Endothelial cell of umbilical vein (primary cell): ENCODE measurements around the gene PMAIP1. TPM values are rescaled to one million over a fixed set of nuclear protein-coding genes. Genes with fewer than 3 reads are reported as not detected.
A peak's percentile ranks its signal among the peaks of the same experiment; 100 is the strongest.

ENCODE experiments used
- BruUV-seq: library from RNA; stranded (reverse); fragments of 400-500 nt; replicated peaks from 2 replicates; lab custom pipeline; 2021; lab: Mats Ljungman, UMichigan
- CTCF ChIA-PET: fragments of 300-600, 350-600 bp; sonication (Branson Sonifier 250); formaldehyde crosslinking; loops from one replicate; lab custom pipeline; 2021; ENCODE audit warnings: antibody characterized with exemption, inconsistent platforms; lab: Charles Lee
- POLR2A ChIA-PET: fragments of 300-600, 350-600 bp; sonication (Branson Sonifier 250); formaldehyde crosslinking; loops from one replicate; lab custom pipeline; 2021; ENCODE audit warnings: antibody characterized with exemption, inconsistent platforms; lab: Charles Lee
- DNase-seq: peaks from one replicate; pipeline ENCODE4 v3.0.0-alpha.2; 2011; ENCODE audit warnings: low read depth, low spot score
- FAIRE-seq: peaks from 2 replicates; lab custom pipeline; 2011; peaks lifted over from hg19 to GRCh38; lab: Jason Lieb, UNC
- H2AFZ ChIP-seq: 2 replicates; pipeline ENCODE4 v1.6.0; 2012; ENCODE audit warnings: low read depth, low read length, control low read depth, inconsistent platforms
- H3K27ac ChIP-seq: 2 replicates; pipeline ENCODE4 v1.5.1; 2011; ENCODE audit warnings: low read depth, mild to moderate bottlenecking, control low read depth, low read length, moderate library complexity; ENCODE audit not compliant: insufficient read depth
- H3K27me3 ChIP-seq, 2 experiments: 2 replicates each; pipeline versions ENCODE4 v1.6.0 to v1.6.1; 2011; ENCODE audit warnings: low read length in 2 of 2, mixed read lengths in 1 of 2; ENCODE audit not compliant: control insufficient read depth in 2 of 2, insufficient read depth in 2 of 2
- H3K36me3 ChIP-seq, 2 experiments: 2 replicates in 1 of 2; 3 replicates in 1 of 2; pipeline ENCODE4 v1.5.1; 2011; ENCODE audit warnings: low read length in 2 of 2, mild to moderate bottlenecking in 1 of 2, moderate library complexity in 1 of 2; ENCODE audit not compliant: control insufficient read depth in 2 of 2, insufficient read depth in 2 of 2; ENCODE audit errors: extremely low read depth in 1 of 2
- H3K4me1 ChIP-seq: 3 replicates; pipeline ENCODE4 v1.5.1; 2011; ENCODE audit warnings: mild to moderate bottlenecking, low read length; ENCODE audit not compliant: control insufficient read depth, insufficient read depth; ENCODE audit errors: extremely low read depth
- H3K4me2 ChIP-seq: 2 replicates; pipeline ENCODE4 v1.6.1; 2011; ENCODE audit warnings: low read length, control low read depth, mixed read lengths; ENCODE audit not compliant: insufficient read depth
- H3K4me3 ChIP-seq, 3 experiments: fragments of 200-600 bp in 1 of 3; sonication (generic), shearing (Covaris generic) in 1 of 3; replicated peaks in 1 of 3; 2 replicates each; pipeline ENCODE4 v1.5.1; 2011 to 2016; ENCODE audit warnings: control low read depth in 3 of 3, low read length in 3 of 3, mild to moderate bottlenecking in 2 of 3, inconsistent platforms in 1 of 3, low read depth in 1 of 3, moderate library complexity in 1 of 3; ENCODE audit not compliant: insufficient read depth in 1 of 3
- H3K79me2 ChIP-seq: 2 replicates; pipeline ENCODE4 v1.6.0; 2012; ENCODE audit warnings: low read length, inconsistent platforms; ENCODE audit not compliant: control insufficient read depth, insufficient read depth
- H3K9ac ChIP-seq: replicated peaks from 2 replicates; pipeline ENCODE3; 2011; ENCODE audit warnings: low read length, control low read depth; ENCODE audit not compliant: insufficient read depth; ENCODE audit errors: extremely low read depth
- H3K9me1 ChIP-seq: replicated peaks from 3 replicates; pipeline ENCODE4 v1.6.0; 2011; ENCODE audit warnings: mild to moderate bottlenecking, low read length; ENCODE audit not compliant: control insufficient read depth, insufficient read depth; ENCODE audit errors: extremely low read depth
- H3K9me3 ChIP-seq: replicated peaks from 2 replicates; pipeline ENCODE4 v1.5.1; 2012; ENCODE audit warnings: low read length, inconsistent platforms; ENCODE audit not compliant: control insufficient read depth, insufficient read depth
- H4K20me1 ChIP-seq: replicated peaks from 2 replicates; pipeline ENCODE3; 2011; ENCODE audit warnings: mild to moderate bottlenecking, low read length; ENCODE audit not compliant: control insufficient read depth, insufficient read depth; ENCODE audit errors: extremely low read depth
- CTCF ChIP-seq, 2 donors: IDR thresholded peaks; 1 replicate in 1 of 2; 2 replicates in 1 of 2; pipeline ENCODE4 v1.5.1; 2011; ENCODE audit warnings: low read length in 2 of 2, mild to moderate bottlenecking in 2 of 2, moderate library complexity in 2 of 2, control low read depth in 1 of 2, inconsistent platforms in 1 of 2, low read depth in 1 of 2; ENCODE audit not compliant: insufficient read depth in 1 of 2; ENCODE audit errors: extremely low read depth in 1 of 2
- EZH2 ChIP-seq: IDR thresholded peaks from 2 replicates; pipeline ENCODE4 v1.6.1; 2012; ENCODE audit warnings: borderline replicate concordance, low read depth, mild to moderate bottlenecking, moderate library complexity, low read length, inconsistent platforms; ENCODE audit not compliant: severe bottlenecking
- FOS ChIP-seq: IDR thresholded peaks from 2 replicates; pipeline ENCODE4 v1.6.1; 2011; ENCODE audit warnings: mild to moderate bottlenecking, low read length, moderate library complexity, borderline replicate concordance; ENCODE audit not compliant: insufficient read depth
- GATA2 ChIP-seq: IDR thresholded peaks from 2 replicates; pipeline ENCODE4 v1.7.0; 2011; ENCODE audit warnings: low read depth, mild to moderate bottlenecking, moderate library complexity, mixed read lengths, low read length; ENCODE audit not compliant: insufficient read length, insufficient read depth
- JUN ChIP-seq: IDR thresholded peaks from 2 replicates; pipeline ENCODE4 v1.6.1; 2011; ENCODE audit warnings: borderline replicate concordance, low read depth; ENCODE audit not compliant: insufficient read length, insufficient read depth
- MYC ChIP-seq: IDR thresholded peaks from one replicate; pipeline ENCODE4 v1.6.1; 2011; ENCODE audit warnings: mild to moderate bottlenecking, low read depth, low read length
- POLR2A ChIP-seq: IDR thresholded peaks from 2 replicates; pipeline ENCODE4 v1.6.1; 2012; ENCODE audit warnings: low read depth, mild to moderate bottlenecking, control low read depth, low read length
- POLR2AphosphoS5 ChIP-seq: IDR thresholded peaks from 2 replicates; pipeline ENCODE4 v1.6.1; 2012; ENCODE audit warnings: low read depth, mild to moderate bottlenecking, control low read depth, low read length, moderate library complexity; ENCODE audit not compliant: insufficient read depth
- dilution Hi-C: fragments of 300-500 bp; cut with MboI; formaldehyde crosslinking; loops from one replicate; pipeline ENCODE4 v1.15.0; 2019; ENCODE audit warnings: low sequenced_read_pairs; ENCODE audit not compliant: extremely low pct_ligation_motif_present
- intact Hi-C: fragments of 100-400 bp; cut with micrococcal nuclease; formaldehyde crosslinking; loops from one replicate; pipeline ENCODE4 v1.10.0; 2022
- polyA plus RNA-seq, 4 experiments: library from polyadenylated mRNA; depleted of rRNA in 3 of 4; stranded (reverse) in 3 of 4; unstranded in 1 of 4; fragments of >200 nt; gene quantifications; 2 replicates each; pipeline versions ENCODE4 v1.2.1 to v1.2.3, GENCODE V29; 2011 to 2012; ENCODE audit warnings: missing spikeins in 1 of 4
- total RNA-seq: library from RNA; stranded (reverse); gene quantifications from 2 replicates; pipeline ENCODE4 v1.2.3, GENCODE V29; 2021
- TF ChIP-seq, protein P1 (sequence below): IDR thresholded peaks from 2 replicates; pipeline ENCODE4 v1.6.1; 2011; ENCODE audit not compliant: insufficient read depth, insufficient read length

PMAIP1 gene
- total and polyA plus RNA-seq, 2 donors (not counting 3 experiments of a cell fraction or from before 2014, with no cell fraction given): 7.6 to 11.9 TPM

GRCh38 chr18:59915606-59916005, 15.8 kb downstream of the PMAIP1 start:
- no peak overlapping the region for H3K9ac ChIP-seq
- H3K27me3 ChIP-seq: no peaks in the 10 kb centered on the region
- H3K27ac ChIP-seq: no peak overlapping the region
- H3K79me2 ChIP-seq: no peaks in the 10 kb centered on the region
- dilution Hi-C loops: no loop called here
- no peak for TF ChIP-seq EZH2
- no peak for TF ChIP-seq POLR2A
- TF ChIP-seq POLR2AphosphoS5: no peak
- TF ChIP-seq JUN: no peak
- TF ChIP-seq MYC: no peak
- no peak for TF ChIP-seq FOS
- no peak for TF ChIP-seq GATA2
- no peak for TF ChIP-seq CTCF (IDR thresholded peaks at IDR 0.05; ENCODE audit: extremely low read depth in 1 of 2, insufficient read depth in 1 of 2, low read depth in 1 of 2, low read length in 2 of 2)
- TF ChIP-seq, protein P1, sequence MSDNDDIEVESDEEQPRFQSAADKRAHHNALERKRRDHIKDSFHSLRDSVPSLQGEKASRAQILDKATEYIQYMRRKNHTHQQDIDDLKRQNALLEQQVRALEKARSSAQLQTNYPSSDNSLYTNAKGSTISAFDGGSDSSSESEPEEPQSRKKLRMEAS: no peak
- peak overlapping the region; percentile 26 for H2AFZ ChIP-seq
- H4K20me1 ChIP-seq: no peaks in the 10 kb centered on the region
- H3K9me3 ChIP-seq: no peaks in the 10 kb centered on the region
- intact Hi-C loops: no loop called here
- no peaks in the 10 kb centered on the region for H3K36me3 ChIP-seq
- FAIRE-seq: no peak
- CTCF ChIA-PET: interaction anchor here (1.5 kb wide), 1 partner anchor 12 kb away, joined by 3 read pairs; no protein-coding TSS in a partner anchor
- no peak overlapping the region for H3K4me3 ChIP-seq
- H3K4me2 ChIP-seq: no peak overlapping the region
- no TSS peak for BruUV-seq
- DNase-seq: no peak
- POLR2A ChIA-PET: no interaction called here
- H3K9me1 ChIP-seq: no peaks in the 10 kb centered on the region
- peaks cover 12% of the 10 kb centered on the region for H3K4me1 ChIP-seq
